Measurements from ENCODE around the gene CERS6. TPM values are rescaled to one million over a fixed set of nuclear protein-coding genes. Genes with fewer than 3 reads are reported as not detected.
"Not testable (repeated sequence)": the region's sequence is repeated elsewhere in the genome, so short reads cannot be mapped to it uniquely, and the experiment has no call there.

CERS6 gene
- 50.8 and 55.3 TPM in 2 replicates for total RNA-seq

- no peak for TF ChIP-seq CTCF (IDR thresholded peaks at IDR 0.05; ENCODE audit: insufficient read depth, low read length, severe bottlenecking)
- no peaks in the 10 kb centered on the region for H3K27me3 ChIP-seq (ENCODE audit: control insufficient read depth, insufficient read depth, low read length)
- H3K36me3 ChIP-seq (ENCODE audit: control insufficient read depth, insufficient read depth, low read length), result no peaks in the 10 kb centered on the region
- H3K4me3 ChIP-seq (ENCODE audit: low read depth, low read length), result peak within 1 kb of the TSS; percentile 91
- peak; percentile 84 for DNase-seq (ENCODE audit: low read depth)
- no peak for FAIRE-seq
Measured at GRCh38 chr2:168455645-168456520, at the start of gene CERS6. Gene CERS6 (plus strand): TSS chr2:168456272. CDS start chr2:168456449, 177 bp downstream.

- DNase-seq (ENCODE audit: low read depth); H3K27me3 ChIP-seq (ENCODE audit: control insufficient read depth, insufficient read depth, low read length); FAIRE-seq; H3K4me3 ChIP-seq (ENCODE audit: low read depth, low read length); H3K36me3 ChIP-seq (ENCODE audit: control insufficient read depth, insufficient read depth, low read length): not testable (repeated sequence)
Measured at GRCh38 chr2:168412301-168412700, 43.8 kb upstream of the CERS6 start.

- H3K4me3 ChIP-seq (ENCODE audit: low read depth, low read length); FAIRE-seq; DNase-seq (ENCODE audit: low read depth); H3K36me3 ChIP-seq (ENCODE audit: control insufficient read depth, insufficient read depth, low read length); H3K27me3 ChIP-seq (ENCODE audit: control insufficient read depth, insufficient read depth, low read length): not testable (repeated sequence)
Measured at GRCh38 chr2:168413101-168413500, 43.0 kb upstream of the CERS6 start.

- FAIRE-seq, result no peak
- TF ChIP-seq CTCF (IDR thresholded peaks at IDR 0.05; ENCODE audit: insufficient read depth, low read length, severe bottlenecking), result no peak
- Histone ChIP-seq H3K27me3 (ENCODE audit: control insufficient read depth, insufficient read depth, low read length) (no peaks in the 10 kb centered on the region), H3K4me3 (ENCODE audit: low read depth, low read length) (no peak overlapping the region), H3K36me3 (ENCODE audit: control insufficient read depth, insufficient read depth, low read length) (no peaks in the 10 kb centered on the region)
- peak; percentile 31 for DNase-seq (ENCODE audit: low read depth)
Measured at GRCh38 chr2:168416555-168416954, 39.5 kb upstream of the CERS6 start.

GRCh38 chr2:168422584-168422983 is 33.5 kb upstream of the CERS6 start:
- no peaks in the 10 kb centered on the region for H3K36me3 ChIP-seq (ENCODE audit: control insufficient read depth, insufficient read depth, low read length)
- DNase-seq (ENCODE audit: low read depth) (peak; percentile 15), FAIRE-seq (no peak)
- no peak for TF ChIP-seq CTCF (IDR thresholded peaks at IDR 0.05; ENCODE audit: insufficient read depth, low read length, severe bottlenecking)
- H3K27me3 ChIP-seq (ENCODE audit: control insufficient read depth, insufficient read depth, low read length), result no peaks in the 10 kb centered on the region
- no peak overlapping the region for H3K4me3 ChIP-seq (ENCODE audit: low read depth, low read length)

GRCh38 chr2:168424112-168424951 is 31.7 kb upstream of the CERS6 start:
- no peaks in the 10 kb centered on the region for H3K36me3 ChIP-seq (ENCODE audit: control insufficient read depth, insufficient read depth, low read length)
- H3K27me3 ChIP-seq (ENCODE audit: control insufficient read depth, insufficient read depth, low read length), result peaks cover 2% of the 10 kb centered on the region
- no peak overlapping the region for H3K4me3 ChIP-seq (ENCODE audit: low read depth, low read length)
- DNase-seq (ENCODE audit: low read depth), result no peak
- no peak for FAIRE-seq
- TF ChIP-seq CTCF (IDR thresholded peaks at IDR 0.05; ENCODE audit: insufficient read depth, low read length, severe bottlenecking), result no peak

Data from bronchial epithelial cell (primary cell).